ENCODE measurements around the gene SH2D3C. TPM values are rescaled to one million over a fixed set of nuclear protein-coding genes. Genes with fewer than 3 reads are reported as not detected.
"Not testable (repeated sequence)": the region's sequence is repeated elsewhere in the genome, so short reads cannot be mapped to it uniquely, and the experiment has no call there.

SH2D3C gene
- total and polyA plus RNA-seq, 2 donors from 2014 or later = 13.7 to 27.7 TPM

- peaks cover 0 to 9% (median 0%) of the 10 kb centered on the region in 3 donors for H3K4me1 ChIP-seq (ENCODE audit: control insufficient read depth in 2 of 3, insufficient read depth in 2 of 3, low read depth in 1 of 3, low read length in 3 of 3)
- peak overlapping the region in 1 of 2 donors; percentile 32 for H3K27ac ChIP-seq (ENCODE audit: low read depth in 2 of 2, low read length in 2 of 2)
- DNase-seq (no peak), FAIRE-seq (no peak)
- no peak overlapping the region for H3K4me3 ChIP-seq (ENCODE audit: low read length in 3 of 3)
- H3K27me3 ChIP-seq (ENCODE audit: control insufficient read depth, insufficient read depth, low read length) = peaks cover 3% of the 10 kb centered on the region
- H3K9ac ChIP-seq (ENCODE audit: low read length in 3 of 3) = peak overlapping the region in 1 of 3 donors; percentile 34
- no peaks in the 10 kb centered on the region for H3K9me3 ChIP-seq (ENCODE audit: control insufficient read depth in 2 of 3, insufficient read depth in 1 of 3, low read length in 3 of 3)
- intact Hi-C loops (cut with DNase I) = no loop called here
- TF ChIP-seq CTCF (IDR thresholded peaks at IDR 0.05; ENCODE audit: borderline replicate concordance, extremely low read depth, insufficient read depth) = no peak
- no peaks in the 10 kb centered on the region for H3K36me3 ChIP-seq (ENCODE audit: control insufficient read depth in 2 of 3, insufficient read depth in 3 of 3, low read length in 3 of 3)
Measured at GRCh38 chr9:127761061-127761460, 17.4 kb downstream of the SH2D3C start.

- no peaks in the 10 kb centered on the region for H3K9me3 ChIP-seq (ENCODE audit: control insufficient read depth in 2 of 3, insufficient read depth in 1 of 3, low read length in 3 of 3)
- intact Hi-C loops (cut with DNase I) = no loop called here
- DNase-seq (no peak), FAIRE-seq (no peak)
- TF ChIP-seq CTCF (IDR thresholded peaks at IDR 0.05; ENCODE audit: borderline replicate concordance, extremely low read depth, insufficient read depth) = no peak
- H3K4me3 ChIP-seq (ENCODE audit: low read length in 3 of 3) = no peak overlapping the region
- H3K4me1 ChIP-seq (ENCODE audit: control insufficient read depth in 2 of 3, insufficient read depth in 2 of 3, low read depth in 1 of 3, low read length in 3 of 3) = peaks cover 0 to 5% (median 0%) of the 10 kb centered on the region in 3 donors
- no peaks in the 10 kb centered on the region for H3K36me3 ChIP-seq (ENCODE audit: control insufficient read depth in 2 of 3, insufficient read depth in 3 of 3, low read length in 3 of 3)
- peaks cover 8% of the 10 kb centered on the region for H3K27me3 ChIP-seq (ENCODE audit: control insufficient read depth, insufficient read depth, low read length)
- no peak overlapping the region for H3K27ac ChIP-seq (ENCODE audit: low read depth in 2 of 2, low read length in 2 of 2)
- H3K9ac ChIP-seq (ENCODE audit: low read length in 3 of 3) = no peak overlapping the region
Measured at GRCh38 chr9:127758843-127759242, 19.6 kb downstream of the SH2D3C start.

- H3K27ac ChIP-seq (ENCODE audit: low read depth in 2 of 2, low read length in 2 of 2); FAIRE-seq; H3K27me3 ChIP-seq (ENCODE audit: control insufficient read depth, insufficient read depth, low read length); intact Hi-C loops (cut with DNase I); H3K4me1 ChIP-seq (ENCODE audit: control insufficient read depth in 2 of 3, insufficient read depth in 2 of 3, low read depth in 1 of 3, low read length in 3 of 3); H3K9ac ChIP-seq (ENCODE audit: low read length in 3 of 3); H3K4me3 ChIP-seq (ENCODE audit: low read length in 3 of 3); DNase-seq; H3K36me3 ChIP-seq (ENCODE audit: control insufficient read depth in 2 of 3, insufficient read depth in 3 of 3, low read length in 3 of 3); H3K9me3 ChIP-seq (ENCODE audit: control insufficient read depth in 2 of 3, insufficient read depth in 1 of 3, low read length in 3 of 3): not testable (repeated sequence)
Measured at GRCh38 chr9:127756776-127757175, 21.7 kb downstream of the SH2D3C start.

GRCh38 chr9:127756233-127756632 is 22.2 kb downstream of the SH2D3C start:
- Histone ChIP-seq H3K9ac (ENCODE audit: low read length in 3 of 3) (no peak overlapping the region), H3K27ac (ENCODE audit: low read depth in 2 of 2, low read length in 2 of 2) (no peak overlapping the region), H3K4me1 (ENCODE audit: control insufficient read depth in 2 of 3, insufficient read depth in 2 of 3, low read depth in 1 of 3, low read length in 3 of 3) (no peaks in the 10 kb centered on the region), H3K27me3 (ENCODE audit: control insufficient read depth, insufficient read depth, low read length) (peaks cover 10% of the 10 kb centered on the region), H3K4me3 (ENCODE audit: low read length in 3 of 3) (no peak overlapping the region), H3K9me3 (ENCODE audit: control insufficient read depth in 2 of 3, insufficient read depth in 1 of 3, low read length in 3 of 3) (no peaks in the 10 kb centered on the region), H3K36me3 (ENCODE audit: control insufficient read depth in 2 of 3, insufficient read depth in 3 of 3, low read length in 3 of 3) (no peaks in the 10 kb centered on the region)
- intact Hi-C loops (cut with DNase I) = no loop called here
- DNase-seq (no peak), FAIRE-seq (no peak)
- TF ChIP-seq CTCF (IDR thresholded peaks at IDR 0.05; ENCODE audit: borderline replicate concordance, extremely low read depth, insufficient read depth) = no peak
